HG02970 (cell line): ENCODE data around the gene ILF3.

Experiments
- ATAC-seq: cut with Tn5 transposase; IDR thresholded peaks from one replicate; pipeline ENCODE4 v1.9.1; 2021; ENCODE audit warnings: mild to moderate bottlenecking, moderate library complexity, moderate number of reproducible peaks; ENCODE audit not compliant: unreplicated experiment, low FRiP score

Gene ILF3

DNA sequence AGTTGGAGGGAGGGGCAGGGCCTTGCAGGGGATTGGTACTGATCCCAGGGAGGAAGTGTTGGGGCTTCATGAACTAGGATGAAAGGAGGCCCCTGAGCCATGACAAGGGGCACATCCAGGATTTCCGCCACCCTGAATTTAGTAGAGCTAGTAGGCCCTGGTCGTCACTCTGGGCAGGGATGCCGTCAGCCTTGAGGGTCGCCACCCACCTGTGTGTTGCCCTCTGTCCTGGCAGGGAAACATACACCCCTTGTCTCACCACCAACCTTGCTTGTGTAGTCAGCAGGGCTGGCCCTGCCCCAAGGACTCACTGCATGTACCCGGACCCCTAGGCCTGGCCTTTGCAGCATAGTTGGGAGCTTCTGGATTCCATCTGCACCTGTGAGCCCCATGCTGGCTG lies 37.7 kb downstream of the ILF3 start:
- ATAC-seq = no peak

DNA sequence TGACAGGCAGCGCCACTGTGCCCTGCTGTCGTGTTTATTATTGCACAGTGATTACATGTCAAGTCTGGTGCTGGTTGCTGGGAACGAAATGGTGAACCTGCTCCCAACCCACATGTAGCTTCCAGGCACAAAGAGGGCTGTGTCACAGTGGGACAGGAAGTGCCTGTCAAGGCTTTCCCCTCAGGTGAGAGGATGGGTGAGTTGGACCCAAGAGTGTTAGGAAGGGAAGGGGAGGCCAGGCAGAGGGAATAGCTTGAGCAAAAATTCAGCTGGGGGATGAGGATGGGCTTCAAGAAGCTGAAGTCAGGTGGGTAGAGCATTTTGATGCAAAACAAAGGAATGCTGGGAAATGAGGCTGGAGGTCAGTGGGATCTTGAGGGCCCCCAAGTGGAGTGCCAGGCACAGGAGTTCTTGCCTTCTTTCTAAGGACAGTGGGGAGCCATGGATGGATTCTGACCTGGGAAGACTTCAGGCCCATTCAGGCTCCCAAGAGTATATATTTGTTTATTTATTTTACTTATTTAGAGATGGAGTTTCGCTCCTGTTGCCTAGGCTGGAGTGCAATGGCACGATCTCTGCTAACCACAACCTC lies 38.6 kb downstream of the ILF3 start:
- no peak for ATAC-seq

DNA sequence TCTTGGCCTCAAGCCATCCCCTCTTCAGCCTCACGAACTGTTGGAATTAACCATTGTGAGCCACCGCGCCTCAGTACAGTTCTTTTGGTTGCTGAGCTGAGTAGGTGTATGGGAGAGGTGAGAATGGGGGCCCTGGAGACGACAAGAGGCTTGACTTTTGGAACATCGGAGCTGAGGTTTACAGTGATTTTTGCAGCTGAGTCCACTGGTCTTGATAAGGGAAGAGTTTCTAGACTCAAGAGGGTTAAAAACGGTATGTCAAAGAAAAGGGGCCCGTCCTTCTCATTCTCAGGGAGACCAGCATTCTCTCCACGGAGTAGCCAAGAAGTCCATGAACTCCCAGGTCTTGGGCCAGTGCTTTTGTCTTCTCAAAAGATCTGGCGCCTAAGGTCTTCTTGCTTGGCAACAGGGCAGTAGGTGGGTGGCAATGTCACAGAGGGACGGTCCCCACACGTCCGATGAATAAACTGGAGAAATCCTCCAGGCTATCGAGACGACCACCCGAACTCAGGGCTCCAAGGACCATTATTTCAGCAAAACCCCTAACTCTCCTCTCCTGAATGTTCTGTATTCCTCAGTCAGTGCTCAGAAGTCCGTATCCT lies 40.7 kb downstream of the ILF3 start:
- ATAC-seq = no peak

DNA sequence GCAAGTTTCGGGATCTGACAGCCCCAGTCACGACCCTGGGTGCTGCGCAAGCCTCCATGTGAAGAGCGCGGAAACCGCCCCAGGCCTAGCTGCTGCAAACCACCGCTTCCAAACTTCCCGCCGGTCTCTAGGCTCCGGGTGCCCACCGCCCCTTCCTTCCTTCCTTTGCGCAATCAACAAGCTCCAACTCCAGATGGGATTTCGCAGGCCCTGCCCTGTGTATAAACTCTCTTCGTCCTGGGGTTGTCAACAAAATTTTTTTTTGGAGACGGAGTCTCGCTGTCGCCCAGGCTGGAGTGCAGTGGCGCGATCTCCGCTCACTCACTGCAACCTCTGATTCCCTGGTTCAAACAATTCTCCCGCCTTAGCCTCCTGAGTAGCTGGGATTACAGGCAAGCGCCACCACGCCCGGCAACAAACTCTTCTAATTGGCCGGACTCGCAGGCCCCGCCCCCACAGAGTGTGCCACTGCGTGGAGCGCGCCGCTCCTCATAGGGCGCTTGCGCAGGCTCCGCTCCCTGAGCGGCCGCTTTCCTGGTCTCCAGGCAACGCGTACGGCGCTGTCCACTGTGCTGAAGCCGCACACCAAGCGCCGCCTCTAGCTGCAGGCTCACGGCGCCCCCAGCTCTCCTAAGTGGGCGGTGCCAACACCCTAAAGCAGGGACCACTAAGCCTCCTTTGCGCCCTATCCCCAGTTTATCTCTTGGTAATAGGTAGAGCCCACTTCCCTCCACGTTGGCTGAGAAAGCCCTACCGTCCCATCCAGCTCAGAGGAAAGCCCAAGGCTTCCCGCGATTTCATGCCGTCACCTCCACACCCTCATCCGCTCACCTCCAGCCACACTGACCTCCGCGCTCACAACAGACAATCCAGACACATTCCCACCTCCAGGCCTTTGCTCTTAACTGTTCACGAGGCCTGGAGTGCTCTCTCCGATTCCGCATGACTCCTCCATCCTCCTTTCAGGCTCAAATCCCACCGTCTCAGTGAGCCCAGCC lies 41.6 kb downstream of the ILF3 start:
- peak; percentile 77 for ATAC-seq

DNA sequence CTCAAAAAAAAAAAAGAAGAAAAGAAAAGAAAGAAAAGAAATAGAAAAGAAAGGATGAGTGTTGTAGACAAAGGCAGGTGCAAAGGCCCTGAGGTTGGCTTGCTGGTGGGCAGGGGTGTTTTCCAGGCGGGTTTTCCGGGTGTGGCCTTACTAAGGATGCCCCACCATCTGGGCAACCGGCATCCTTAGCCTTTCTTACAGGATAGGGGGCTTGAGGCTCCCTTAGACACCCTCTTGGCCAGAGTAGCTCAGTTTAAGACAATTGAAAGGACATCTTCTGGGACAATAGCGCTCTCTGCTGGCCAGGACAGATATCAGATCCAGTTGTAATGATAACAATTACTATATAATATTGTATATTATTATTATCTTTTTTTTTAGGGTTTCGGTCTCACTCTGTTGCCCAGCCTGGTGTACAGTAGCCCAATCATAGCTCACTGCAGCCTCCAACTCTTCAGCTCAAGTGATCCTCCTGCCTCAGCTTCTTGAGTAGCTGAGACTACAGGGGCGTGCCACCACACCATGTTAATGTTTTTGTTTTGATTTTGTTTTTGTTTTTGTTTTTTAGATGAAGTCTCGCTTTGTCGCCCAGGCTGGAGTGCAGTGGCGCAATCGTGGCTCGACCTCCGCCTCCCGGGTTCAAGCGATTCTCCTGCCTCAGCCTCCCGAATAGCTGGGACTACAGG lies 45.6 kb downstream of the ILF3 start:
- no peak for ATAC-seq

DNA sequence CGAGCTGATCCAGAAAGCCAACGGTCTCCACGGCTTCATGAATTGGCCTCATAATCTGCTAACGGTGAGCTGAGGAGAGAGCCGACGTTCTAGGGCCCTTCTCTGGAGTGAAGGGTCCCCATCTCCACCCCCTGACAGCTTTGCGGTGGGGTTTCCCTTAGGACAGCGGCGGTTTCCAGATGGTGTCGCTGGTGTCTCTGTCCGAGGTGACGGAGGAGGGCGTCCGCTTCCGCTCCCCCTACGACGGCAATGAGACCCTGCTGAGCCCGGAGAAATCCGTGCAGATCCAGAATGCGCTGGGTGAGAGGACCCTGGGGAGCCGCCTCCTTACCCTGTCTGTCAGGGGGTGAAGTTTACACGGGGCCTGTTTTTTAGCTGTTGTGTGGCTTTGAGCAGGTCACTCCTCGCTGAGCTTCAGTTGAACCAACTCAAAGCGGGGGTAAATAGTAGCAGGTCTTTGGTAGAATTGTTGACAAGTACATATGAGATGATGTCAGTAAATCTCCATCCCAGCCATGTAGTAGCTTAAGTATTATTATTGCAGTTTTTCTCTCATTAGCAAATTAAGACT lies 47.9 kb downstream of the ILF3 start:
- ATAC-seq = no peak

DNA sequence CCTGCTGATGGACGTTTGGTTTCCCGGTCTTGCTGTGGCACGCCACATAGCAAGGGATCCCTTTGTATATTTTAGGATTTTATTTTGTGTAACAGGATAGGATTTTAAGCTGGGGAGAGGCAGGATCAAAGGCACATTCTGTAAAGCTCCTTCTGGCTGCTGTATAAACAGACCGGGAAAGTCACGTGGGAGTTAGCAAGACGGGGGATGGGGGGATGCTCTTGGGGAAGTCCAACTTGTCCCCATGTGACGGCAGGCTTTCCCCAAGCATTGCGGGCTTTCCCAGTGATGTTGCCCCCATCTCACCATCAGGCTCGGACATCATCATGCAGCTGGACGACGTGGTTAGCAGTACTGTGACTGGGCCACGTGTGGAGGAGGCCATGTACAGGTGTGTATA lies 52.8 kb downstream of the ILF3 start:
- no peak for ATAC-seq

DNA sequence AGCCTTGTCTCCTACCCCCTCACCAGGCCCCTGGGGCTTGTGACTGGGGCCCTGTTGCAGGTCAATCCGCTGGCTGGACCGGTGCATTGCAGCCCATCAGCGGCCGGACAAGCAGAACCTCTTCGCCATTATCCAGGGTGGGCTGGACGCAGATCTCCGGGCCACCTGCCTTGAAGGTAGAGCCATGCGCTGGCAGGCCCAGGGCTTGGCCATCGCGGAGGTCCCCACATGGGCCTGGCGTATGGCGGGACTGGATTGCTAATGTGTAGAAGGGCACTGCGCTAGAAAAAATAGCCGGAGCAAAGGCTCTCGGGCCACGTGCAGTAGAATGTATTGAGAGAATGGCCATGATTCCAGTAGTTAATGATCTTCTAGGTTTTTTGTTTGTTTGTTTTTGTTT lies 53.3 kb downstream of the ILF3 start:
- no peak for ATAC-seq

DNA sequence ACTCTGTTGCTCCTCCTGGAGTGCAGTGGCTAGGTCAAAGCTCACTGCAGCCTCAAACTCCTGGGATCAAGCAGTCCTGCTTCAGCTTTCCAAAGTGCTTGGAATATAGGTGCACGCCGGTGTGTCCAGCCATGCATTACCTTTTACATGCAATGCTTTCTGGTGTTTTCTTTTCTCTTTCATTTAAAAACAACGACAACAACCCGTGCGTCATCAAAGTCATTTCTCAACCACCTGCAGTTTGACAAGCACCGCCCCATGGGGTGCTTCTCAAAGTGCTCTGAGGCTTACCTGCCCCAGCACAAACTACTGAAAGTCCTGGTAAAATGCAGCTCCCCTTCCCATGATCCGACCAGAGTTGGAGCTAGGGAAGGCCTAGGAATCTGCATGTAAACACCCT lies 54.1 kb downstream of the ILF3 start:
- no peak for ATAC-seq

DNA sequence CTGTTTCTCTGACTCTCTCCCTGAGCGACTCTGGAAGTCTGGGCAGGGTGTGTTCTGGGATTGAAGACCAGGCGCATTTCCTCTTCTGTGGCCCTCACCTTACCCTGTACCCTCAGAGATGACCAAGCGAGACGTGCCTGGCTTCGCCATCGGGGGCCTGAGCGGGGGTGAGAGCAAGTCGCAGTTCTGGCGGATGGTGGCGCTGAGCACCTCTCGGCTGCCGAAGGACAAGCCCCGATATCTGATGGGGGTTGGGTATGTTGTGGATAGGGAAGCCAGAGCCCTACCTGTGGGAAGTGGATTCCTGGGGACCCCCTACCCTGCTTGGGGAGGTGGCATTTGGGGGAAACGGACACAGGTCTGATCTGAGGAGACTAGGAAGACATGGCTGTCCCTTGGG lies 57.9 kb downstream of the ILF3 start:
- ATAC-seq = no peak

DNA sequence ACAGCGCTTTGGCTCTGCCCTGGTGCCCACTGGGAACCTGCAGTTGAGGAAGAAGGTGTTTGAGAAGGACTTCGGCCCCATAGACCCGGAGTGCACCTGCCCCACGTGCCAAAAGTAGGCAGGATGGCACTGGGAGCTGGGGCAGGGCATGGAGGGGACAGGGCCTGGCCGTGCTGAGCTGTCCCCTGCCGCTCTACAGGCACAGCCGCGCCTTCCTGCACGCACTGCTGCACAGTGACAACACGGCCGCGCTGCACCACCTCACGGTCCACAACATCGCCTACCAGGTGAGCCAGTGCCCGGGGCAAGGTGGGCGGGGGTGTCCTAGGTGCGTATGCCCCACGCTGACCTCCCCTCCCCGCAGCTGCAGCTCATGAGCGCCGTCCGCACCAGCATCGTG lies 58.6 kb downstream of the ILF3 start:
- ATAC-seq = no peak

DNA sequence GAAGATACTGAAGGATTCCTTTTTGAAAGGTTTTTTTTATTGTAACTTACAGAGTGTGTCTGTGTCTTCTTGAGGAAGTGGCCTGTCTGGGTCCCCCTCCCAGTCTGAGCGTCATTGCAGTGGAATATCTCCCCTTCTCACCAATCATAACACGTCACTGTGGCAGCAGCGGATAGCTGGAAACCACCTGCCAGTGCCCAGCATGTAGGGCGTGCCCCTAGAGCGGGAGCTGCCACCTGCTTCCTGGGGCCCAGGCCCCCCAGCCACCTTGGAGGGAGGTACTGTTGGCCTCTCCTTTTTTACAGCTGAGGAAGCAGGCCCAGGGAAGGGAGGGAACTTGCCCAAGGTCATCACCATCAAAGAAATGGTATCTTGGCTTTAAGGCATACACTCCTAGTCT lies 59.2 kb downstream of the ILF3 start:
- ATAC-seq = no peak

DNA sequence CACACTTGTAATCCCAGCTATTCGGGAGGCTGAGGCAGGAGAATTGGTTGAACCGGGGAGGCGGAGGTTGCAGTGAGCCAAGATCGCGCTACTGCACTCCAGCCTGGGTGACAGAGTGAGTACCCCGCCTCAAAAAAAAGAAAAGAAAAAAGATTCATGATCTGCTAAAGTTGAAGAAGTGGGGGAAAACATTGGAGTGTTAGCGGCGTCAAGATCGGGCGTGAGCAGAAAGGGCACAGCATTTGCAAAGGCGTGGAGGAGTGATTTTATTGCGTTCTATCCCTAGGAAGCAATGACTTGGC lies 62.9 kb downstream of the ILF3 start:
- ATAC-seq = no peak

DNA sequence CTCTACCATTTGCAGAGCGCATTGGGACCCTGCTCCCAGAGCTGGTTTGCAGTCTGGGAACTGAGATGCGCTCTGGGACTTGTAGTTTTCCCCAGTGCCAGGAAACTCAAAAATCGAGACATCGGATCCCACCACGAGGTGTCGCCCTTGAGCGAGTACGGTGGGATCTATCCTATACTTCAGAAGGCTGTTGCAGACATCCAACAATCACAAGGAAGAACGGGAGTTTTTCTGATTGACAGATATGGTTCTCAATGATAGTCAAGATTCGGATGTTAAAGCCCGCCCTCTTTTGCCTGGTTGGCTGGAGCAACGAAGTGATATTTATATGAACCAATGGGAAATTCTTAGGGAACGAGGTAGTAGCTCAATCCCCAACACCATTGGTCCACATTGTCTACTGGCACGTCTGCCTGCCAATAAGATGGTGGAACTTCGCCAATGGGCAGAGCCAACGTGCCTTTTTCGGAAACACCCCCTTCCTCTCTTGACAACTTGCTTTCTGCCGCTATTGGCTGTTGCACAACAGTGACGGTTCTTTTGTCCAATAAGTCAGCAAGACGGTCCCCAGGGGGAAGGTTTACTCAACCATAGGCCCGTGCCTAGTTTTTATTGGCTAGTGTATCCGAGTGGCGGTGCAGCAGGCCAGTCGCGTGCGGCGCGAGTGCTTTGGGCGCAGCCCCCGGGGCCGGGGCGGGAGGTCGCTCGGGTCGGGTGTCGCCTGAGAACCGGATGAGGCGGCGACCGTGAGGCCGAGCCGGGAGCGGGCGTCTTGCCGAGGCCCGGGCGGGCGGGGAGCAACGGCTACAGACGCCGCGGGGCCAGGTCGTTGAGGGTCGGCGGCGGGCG lies 63.4 kb downstream of the ILF3 start, which contains the start of gene DNM2:
DNM2 (plus strand) TSS at position 724 of the 849 bp plus-strand sequence. CDS start 164 bp downstream, outside the sequence.
- peak; percentile 84 for ATAC-seq

DNA sequence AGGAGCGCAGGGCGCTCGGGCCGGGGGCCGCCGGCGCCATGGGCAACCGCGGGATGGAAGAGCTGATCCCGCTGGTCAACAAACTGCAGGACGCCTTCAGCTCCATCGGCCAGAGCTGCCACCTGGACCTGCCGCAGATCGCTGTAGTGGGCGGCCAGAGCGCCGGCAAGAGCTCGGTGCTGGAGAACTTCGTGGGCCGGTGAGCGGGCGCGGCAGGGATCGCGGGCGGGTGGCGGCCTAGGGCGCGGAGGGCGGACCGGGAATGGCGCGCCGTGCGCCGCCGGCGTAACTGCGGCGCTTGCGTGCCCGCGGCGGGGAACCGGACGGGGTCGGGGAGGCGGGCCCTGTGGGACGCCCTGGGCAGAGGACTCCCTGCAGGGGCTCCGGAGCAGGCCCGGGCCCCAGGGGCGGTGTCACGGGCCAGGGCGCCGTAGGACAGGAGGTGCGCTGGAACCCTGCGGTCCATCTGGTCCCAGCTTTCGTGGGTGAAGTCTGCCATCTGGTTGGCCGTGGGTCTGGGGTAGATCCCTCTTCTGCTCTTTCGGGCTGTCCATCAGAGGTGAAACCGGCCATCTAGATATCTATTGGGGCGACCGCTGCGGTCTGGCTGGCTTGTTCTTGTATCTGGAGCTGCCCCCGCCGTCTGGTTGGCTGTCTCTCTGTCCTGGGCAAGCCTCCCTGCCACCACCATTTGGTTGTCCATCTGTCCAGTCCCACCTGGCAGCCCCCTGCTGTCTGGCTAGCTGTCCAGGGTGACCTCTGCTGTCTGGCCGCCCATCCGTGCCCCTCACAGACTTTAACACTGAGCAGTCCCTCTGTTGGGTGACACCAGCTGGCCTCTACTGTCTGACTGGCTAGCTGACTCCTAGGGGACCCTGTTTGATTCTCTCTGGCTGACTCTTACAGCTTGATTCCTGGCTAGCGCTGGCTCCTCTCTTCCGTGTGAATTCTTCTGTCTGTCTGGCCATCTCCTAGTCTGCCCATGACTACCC lies 64.4 kb downstream of the ILF3 start:
- no peak for ATAC-seq

DNA sequence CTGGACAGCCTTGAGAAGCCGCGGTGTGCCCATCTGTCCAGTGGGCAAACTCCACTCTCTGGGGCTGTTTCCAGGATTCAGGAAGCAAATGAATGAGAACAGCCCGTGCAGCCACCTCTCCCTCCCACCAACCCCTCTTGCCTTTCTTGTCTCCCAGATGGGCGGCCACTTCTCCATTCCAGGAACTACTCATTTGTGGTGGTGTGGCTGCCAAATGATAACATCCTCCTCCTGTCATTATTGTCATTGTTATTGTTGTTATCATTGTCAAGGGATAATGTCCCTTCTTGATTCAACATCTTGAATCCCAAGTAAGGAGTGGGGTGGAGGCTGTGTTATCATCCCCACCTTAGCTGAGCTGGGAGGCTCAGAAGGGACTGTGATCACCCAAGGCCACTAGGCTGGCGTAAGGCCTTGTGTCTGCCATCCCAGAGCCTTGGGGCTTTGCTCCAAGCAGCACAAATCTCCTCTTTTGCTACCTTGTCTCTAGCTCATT lies 65.4 kb downstream of the ILF3 start:
- ATAC-seq = no peak

DNA sequence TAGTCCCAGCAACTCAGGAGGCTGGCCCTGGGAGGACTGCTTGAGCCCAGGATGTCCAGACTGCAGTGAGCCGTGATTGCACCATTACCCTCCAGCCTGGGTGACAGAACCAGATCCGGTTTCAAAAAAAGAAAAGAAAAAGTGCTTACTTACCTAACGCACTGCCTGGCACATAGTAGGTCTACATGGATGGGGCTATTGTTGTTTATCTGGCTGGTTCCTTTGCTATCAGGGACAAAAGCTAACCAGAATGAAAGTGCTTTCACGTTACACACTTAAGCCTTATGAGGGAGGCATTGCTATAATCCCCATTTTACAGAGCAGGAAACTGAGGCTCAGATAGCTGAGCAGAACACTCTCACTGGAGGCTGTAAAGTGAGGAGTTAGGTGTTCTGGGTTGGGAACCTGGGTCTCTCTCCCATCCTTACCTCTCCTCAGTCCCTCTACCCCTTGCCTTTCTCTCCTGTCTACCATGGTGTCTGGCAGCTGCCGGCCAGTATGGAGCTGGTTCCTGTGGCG lies 66.5 kb downstream of the ILF3 start:
- ATAC-seq = no peak

DNA sequence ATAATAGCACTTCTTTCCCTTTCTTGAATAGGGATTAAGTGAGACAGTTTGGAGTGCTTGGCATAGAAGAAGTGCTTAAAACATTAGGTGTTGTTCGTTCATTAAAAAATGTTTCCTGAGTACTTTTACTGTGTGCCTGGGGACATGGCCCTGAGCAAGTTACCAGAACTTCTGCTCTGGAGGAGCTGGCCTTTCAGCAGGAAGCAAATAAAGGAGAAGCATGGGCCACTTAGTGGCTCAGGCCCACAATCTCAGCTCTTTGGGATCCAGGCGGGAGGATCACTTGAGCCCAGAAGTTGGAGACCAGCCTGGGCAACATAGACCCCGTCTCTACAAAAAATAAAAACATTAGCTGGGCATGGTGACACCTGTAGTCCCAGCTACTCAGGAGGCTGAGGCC lies 69.4 kb downstream of the ILF3 start:
- no peak for ATAC-seq
